D721Med (cell line): ENCODE data around the gene NEGR1.

ENCODE experiments used
- DNase-seq: peaks from one replicate; pipeline ENCODE4 v3.0.0; 2011; ENCODE audit warnings: low spot score; ENCODE audit not compliant: insufficient read length
- FAIRE-seq: peaks from 2 replicates; lab custom pipeline; 2011; peaks lifted over from hg19 to GRCh38; lab: Jason Lieb, UNC
- TF ChIP-seq, protein P1 (sequence below): IDR thresholded peaks from 2 replicates; pipeline ENCODE4 v1.5.1; 2012; ENCODE audit warnings: mild to moderate bottlenecking, control low read depth; ENCODE audit not compliant: insufficient read depth; ENCODE audit errors: missing control alignments

Gene NEGR1

DNA sequence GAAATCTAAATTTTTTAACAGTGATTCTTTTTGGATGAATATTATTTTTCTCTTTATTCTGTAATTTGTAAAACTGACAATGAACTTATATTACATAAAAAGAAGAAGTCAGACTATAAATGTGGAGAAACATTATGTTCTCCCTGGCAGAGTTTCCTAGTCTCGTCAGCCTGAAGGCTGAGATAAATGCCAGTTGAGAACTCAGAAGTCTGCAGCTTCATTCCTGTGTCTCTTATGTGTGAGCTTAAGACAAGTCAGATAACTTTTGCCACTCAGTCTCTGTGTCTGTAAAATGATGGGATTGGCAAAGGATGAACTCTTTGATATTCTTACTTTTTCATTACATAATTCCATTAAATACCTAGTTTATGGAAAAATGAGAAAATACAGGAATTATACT is 632.7 kb downstream of the NEGR1 start:
- TF ChIP-seq, protein P1, sequence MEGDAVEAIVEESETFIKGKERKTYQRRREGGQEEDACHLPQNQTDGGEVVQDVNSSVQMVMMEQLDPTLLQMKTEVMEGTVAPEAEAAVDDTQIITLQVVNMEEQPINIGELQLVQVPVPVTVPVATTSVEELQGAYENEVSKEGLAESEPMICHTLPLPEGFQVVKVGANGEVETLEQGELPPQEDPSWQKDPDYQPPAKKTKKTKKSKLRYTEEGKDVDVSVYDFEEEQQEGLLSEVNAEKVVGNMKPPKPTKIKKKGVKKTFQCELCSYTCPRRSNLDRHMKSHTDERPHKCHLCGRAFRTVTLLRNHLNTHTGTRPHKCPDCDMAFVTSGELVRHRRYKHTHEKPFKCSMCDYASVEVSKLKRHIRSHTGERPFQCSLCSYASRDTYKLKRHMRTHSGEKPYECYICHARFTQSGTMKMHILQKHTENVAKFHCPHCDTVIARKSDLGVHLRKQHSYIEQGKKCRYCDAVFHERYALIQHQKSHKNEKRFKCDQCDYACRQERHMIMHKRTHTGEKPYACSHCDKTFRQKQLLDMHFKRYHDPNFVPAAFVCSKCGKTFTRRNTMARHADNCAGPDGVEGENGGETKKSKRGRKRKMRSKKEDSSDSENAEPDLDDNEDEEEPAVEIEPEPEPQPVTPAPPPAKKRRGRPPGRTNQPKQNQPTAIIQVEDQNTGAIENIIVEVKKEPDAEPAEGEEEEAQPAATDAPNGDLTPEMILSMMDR: no peak
- FAIRE-seq (no peak), DNase-seq (no peak)

DNA sequence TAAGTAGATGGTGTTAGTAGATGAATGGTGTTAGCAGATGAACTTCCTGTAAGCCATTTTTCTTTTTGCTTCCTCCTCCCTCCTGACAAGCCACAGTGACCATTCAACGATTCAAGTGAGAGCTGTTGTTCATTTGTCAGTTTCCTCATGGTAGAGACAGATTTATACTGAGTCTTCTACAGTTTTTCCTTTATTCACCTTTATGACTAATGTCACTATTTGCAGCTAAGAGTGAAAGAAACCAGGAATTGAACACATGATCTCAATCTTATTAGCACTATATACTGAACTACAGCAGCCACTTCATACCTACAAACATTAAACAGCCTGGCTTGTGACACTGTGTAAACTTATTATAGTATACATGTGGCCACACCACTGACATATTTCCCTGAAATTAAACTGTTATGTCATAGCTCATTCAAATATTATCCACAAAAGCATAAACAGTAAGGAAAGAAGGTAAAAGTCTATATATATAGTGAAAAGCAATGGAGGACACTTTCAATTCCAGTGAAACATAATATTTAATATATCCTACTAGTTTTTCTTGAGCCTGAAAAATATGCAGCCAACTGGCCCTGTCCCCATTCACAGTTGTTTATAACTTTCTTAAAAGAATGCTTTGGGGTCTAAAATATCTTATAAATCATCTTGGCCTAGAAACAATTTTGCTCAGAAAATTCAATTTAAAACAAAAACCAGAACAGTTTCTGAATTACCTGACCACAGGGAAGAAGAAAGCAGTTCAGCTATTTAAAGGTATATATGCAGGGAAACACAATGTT is 634.6 kb downstream of the NEGR1 start:
- TF ChIP-seq, protein P1: no peak
- DNase-seq (no peak), FAIRE-seq (no peak)

DNA sequence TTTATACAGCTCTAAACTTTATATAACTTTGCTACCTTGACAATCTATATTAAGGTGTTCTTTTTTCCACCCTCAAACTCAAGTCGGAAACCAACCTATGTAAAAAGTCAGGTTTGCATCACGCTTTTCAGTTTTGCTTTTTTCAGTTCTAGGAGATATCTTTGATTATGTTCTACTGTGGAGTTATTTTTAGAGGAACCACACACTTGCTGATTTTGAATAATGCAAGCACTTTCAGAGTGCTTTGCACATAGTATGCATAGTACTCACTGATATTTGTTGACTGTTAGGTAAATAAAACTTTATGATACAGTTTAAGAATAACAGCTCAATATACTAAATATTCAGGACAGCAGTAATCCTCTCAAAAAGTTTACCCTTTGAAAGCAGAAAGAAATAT is 637.3 kb downstream of the NEGR1 start:
- FAIRE-seq (no peak), DNase-seq (no peak)
- TF ChIP-seq, protein P1: no peak

DNA sequence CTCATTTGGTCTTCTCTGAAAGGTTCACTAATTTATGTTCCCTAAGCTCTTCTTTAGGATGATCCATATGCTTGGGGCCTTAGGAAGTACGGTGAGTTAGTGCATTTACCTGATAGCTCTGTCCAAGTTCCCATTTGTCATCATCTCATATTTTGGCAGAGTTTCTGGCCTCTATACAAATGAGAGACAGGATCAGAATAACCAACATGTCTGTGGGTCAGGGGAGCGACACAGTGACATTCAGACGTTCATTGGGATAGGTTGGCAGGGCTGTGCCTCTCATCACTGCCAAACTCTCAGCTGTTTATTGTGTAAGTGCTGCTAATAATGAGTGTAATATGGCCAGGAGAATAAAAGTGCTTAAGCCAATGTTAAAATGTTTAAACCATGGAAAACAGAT is 640.4 kb downstream of the NEGR1 start:
- FAIRE-seq: no peak
- no peak for DNase-seq
- TF ChIP-seq, protein P1: no peak

DNA sequence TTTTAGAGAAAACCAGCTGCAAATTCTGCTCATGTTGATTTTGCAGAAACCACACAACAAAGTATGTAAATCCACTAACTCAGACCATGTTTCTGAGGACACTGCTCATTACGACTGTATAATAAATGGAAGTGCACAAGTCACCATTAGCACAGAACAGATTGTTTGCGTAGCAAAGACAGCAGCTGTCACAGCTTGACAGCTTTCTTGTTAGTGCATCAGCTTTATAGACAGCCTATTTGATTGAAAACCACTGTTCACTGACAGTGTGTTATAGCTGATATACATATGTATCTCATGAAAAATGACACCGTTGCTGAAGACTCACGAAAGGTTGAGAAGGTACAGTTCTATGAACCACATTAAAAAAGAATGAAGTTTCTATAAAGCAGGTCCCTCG is 641.3 kb downstream of the NEGR1 start:
- TF ChIP-seq, protein P1: no peak
- FAIRE-seq (no peak), DNase-seq (no peak)

DNA sequence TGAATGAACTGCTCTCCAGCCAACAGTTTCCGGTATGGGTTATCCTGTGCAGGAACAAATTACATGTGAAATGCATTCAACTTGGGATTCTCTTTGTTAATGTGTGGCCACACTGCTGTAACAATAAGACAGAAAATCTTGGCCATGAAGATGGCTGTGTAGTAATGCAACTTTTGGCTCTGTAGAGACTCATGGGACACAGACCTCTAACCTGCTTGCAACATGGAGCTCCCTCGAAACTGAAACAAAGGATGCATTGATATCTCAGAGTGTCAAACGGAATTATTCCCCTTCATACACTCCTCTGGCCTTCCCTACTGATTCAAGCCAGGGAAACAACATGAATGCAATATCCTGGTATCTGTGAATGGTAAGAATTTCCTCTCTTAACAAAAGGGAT is 642.2 kb downstream of the NEGR1 start:
- TF ChIP-seq, protein P1: no peak
- no peak for FAIRE-seq
- DNase-seq: no peak

DNA sequence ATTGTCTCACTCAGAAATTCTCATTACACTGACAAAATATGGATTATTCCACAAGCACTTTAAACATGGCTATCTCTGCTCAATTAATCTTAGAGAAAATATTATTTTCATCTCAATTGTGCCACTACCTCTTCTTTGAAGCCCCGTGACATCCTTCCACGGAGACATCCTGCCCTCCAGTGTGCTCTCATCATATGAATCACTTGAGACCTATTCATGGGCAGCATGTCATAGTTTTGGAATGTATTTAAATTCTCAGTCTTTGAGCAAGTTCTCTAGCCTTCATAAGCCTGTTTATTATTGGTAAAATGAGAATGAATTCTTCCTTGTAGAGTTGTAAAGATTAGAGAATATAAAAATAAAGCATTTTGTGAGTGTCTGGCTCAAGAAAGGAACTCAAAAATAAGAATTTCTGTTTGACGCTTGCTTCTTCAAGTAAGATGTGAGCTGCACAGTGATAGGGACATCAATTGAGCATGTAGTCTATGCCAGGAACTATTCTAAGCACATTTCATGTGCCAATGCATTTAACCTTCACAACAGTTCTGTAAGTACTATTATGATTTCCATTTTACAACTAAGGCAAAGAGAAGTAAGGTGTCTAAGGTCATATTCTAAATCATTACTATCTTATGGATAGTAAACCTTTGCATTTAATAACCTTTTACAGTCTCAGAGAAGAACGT is 644.1 kb downstream of the NEGR1 start:
- TF ChIP-seq, protein P1: no peak
- DNase-seq (no peak), FAIRE-seq (no peak)
